Gastrocnemius medialis (tissue), 4 donors: Measurements from ENCODE around the gene AP1B1.
"Not testable (repeated sequence)": the region's sequence is repeated elsewhere in the genome, so short reads cannot be mapped to it uniquely, and the experiment has no call there.

Source experiments
- POLR2A ChIP-seq, 2 donors: fragments of 450-650 bp; IDR thresholded peaks; one replicate each; pipeline ENCODE4 v1.6.1; 2017; ENCODE audit warnings: antibody characterized with exemption in 2 of 2, mild to moderate bottlenecking in 2 of 2, moderate library complexity in 2 of 2
- TF ChIP-seq, protein P1 (sequence below), 5 experiments: fragments of 450-650 bp in 3 of 5; fragments of 200-600 bp in 2 of 5; sonication (generic) in 2 of 5; IDR thresholded peaks in 4 of 5; conservative IDR thresholded peaks in 1 of 5; 1 replicate in 4 of 5; 2 replicates in 1 of 5; pipeline ENCODE4 v1.5.1; 2016 to 2019; ENCODE audit warnings: antibody characterized with exemption in 5 of 5, mild to moderate bottlenecking in 3 of 5, moderate library complexity in 3 of 5

DNA sequence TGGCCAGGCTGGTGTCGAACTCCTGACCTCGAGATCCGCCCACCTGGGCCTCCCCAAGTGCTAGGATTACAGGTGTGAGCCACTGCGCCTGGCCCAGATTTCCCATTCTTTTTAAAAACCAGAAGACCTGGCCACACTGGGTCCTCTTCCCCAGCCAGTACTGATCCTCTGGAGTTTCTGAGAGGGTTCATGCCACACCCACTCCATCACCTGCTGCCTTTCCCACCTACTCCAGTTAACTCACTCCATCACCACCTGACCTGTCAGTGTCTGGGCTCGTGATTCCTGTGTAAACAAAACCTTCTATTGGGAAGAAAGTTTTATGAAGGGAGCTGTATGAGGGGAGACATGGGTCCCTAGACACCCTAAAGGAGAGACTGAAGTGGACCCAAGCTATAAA, 30.3 kb upstream of the AP1B1 start:
- TF ChIP-seq, protein P1, sequence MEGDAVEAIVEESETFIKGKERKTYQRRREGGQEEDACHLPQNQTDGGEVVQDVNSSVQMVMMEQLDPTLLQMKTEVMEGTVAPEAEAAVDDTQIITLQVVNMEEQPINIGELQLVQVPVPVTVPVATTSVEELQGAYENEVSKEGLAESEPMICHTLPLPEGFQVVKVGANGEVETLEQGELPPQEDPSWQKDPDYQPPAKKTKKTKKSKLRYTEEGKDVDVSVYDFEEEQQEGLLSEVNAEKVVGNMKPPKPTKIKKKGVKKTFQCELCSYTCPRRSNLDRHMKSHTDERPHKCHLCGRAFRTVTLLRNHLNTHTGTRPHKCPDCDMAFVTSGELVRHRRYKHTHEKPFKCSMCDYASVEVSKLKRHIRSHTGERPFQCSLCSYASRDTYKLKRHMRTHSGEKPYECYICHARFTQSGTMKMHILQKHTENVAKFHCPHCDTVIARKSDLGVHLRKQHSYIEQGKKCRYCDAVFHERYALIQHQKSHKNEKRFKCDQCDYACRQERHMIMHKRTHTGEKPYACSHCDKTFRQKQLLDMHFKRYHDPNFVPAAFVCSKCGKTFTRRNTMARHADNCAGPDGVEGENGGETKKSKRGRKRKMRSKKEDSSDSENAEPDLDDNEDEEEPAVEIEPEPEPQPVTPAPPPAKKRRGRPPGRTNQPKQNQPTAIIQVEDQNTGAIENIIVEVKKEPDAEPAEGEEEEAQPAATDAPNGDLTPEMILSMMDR (IDR thresholded peaks at IDR 0.05 in 4 of 5, conservative IDR thresholded peaks at IDR 0.05 in 1 of 5): not testable (repeated sequence)
- TF ChIP-seq POLR2A (IDR thresholded peaks at IDR 0.05): not testable (repeated sequence)
